HEK293 (cell line): ENCODE data around the gene CRP.

Experiments
- SP3 ChIP-seq: fragments of 450-650 bp; formaldehyde crosslinking; IDR thresholded peaks from 2 replicates; pipeline ENCODE4 v1.5.1; 2016; ENCODE audit warnings: missing biosample characterization, missing genetic modification characterization
- TCF7L2 ChIP-seq: IDR thresholded peaks from 2 replicates; pipeline ENCODE4 v1.6.1; 2011; ENCODE audit warnings: low read depth, mild to moderate bottlenecking, inconsistent platforms, low read length, moderate library complexity, borderline replicate concordance
- ZNF302 ChIP-seq: fragments of 450-650 bp; formaldehyde crosslinking; IDR thresholded peaks from 2 replicates; pipeline ENCODE4 v1.5.1; 2016; ENCODE audit warnings: missing biosample characterization, missing genetic modification characterization, low read depth
- ZNF416 ChIP-seq: fragments of 450-650 bp; formaldehyde crosslinking; IDR thresholded peaks from 2 replicates; pipeline ENCODE4 v1.5.1; 2016; ENCODE audit warnings: missing biosample characterization, missing genetic modification characterization
- ZNF624 ChIP-seq: fragments of 450-650 bp; formaldehyde crosslinking; IDR thresholded peaks from 2 replicates; pipeline ENCODE4 v1.5.1; 2017; ENCODE audit warnings: missing biosample characterization, missing genetic modification characterization
- ZNF629 ChIP-seq: fragments of 450-650 bp; formaldehyde crosslinking; IDR thresholded peaks from 2 replicates; pipeline ENCODE4 v1.5.1; 2017; ENCODE audit warnings: missing biosample characterization, missing genetic modification characterization
- ZNF777 ChIP-seq: fragments of 450-650 bp; formaldehyde crosslinking; IDR thresholded peaks from 2 replicates; pipeline ENCODE4 v1.5.1; 2017; ENCODE audit warnings: missing biosample characterization, missing genetic modification characterization, borderline replicate concordance
- TF ChIP-seq, protein P1 (sequence below): fragments of 450-650 bp; formaldehyde crosslinking; IDR thresholded peaks from 2 replicates; pipeline ENCODE4 v1.5.1; 2016; ENCODE audit warnings: missing biosample characterization, missing genetic modification characterization
- TF ChIP-seq, protein P2 (sequence below): fragments of 450-650 bp; formaldehyde crosslinking; IDR thresholded peaks from 2 replicates; pipeline ENCODE4 v1.5.1; 2016; ENCODE audit warnings: missing biosample characterization, missing genetic modification characterization, low read depth

DNA sequence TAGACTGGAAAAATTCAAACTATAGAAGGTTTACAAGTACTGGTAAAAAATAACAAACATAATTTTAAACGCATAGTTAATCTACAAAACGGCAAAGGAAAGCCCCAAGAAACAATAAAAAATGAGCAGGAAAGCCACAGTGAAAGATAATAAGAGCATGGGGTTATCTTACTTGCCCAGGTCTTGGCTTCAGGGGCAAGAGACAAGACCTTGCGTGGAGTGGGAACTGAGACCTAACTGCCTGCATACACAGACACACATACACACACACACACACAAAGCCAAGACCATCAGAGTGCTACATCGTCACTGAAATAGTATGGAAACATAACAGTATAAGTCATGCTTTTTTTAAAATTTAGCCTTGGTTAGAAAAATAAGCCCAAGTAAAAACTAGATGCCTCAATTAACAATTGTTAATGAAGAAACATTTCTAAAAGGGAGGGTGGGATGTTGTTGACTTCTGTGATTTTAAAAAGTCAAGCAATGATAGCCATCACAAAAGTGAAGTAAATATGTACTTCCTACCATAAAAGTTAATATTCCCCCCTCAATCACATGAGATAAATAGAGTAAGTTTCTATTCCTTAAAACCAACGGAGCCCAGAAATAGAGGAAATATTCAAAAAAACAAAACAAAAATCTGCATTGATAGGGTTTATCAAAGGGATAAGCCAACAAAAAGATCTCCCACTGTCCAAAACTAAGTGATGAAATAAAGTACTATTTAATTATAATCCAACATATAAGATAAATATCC lies 29.4 kb upstream of the CRP start:
- TF ChIP-seq ZNF416 (tag by site-specific recombination) (no peak), ZNF302 (tag by site-specific recombination) (no peak), SP3 (tag by site-specific recombination) (no peak), ZNF624 (no peak), TCF7L2 (no peak), ZNF629 (tag by site-specific recombination) (no peak), ZNF777 (no peak)
- TF ChIP-seq, protein P1, sequence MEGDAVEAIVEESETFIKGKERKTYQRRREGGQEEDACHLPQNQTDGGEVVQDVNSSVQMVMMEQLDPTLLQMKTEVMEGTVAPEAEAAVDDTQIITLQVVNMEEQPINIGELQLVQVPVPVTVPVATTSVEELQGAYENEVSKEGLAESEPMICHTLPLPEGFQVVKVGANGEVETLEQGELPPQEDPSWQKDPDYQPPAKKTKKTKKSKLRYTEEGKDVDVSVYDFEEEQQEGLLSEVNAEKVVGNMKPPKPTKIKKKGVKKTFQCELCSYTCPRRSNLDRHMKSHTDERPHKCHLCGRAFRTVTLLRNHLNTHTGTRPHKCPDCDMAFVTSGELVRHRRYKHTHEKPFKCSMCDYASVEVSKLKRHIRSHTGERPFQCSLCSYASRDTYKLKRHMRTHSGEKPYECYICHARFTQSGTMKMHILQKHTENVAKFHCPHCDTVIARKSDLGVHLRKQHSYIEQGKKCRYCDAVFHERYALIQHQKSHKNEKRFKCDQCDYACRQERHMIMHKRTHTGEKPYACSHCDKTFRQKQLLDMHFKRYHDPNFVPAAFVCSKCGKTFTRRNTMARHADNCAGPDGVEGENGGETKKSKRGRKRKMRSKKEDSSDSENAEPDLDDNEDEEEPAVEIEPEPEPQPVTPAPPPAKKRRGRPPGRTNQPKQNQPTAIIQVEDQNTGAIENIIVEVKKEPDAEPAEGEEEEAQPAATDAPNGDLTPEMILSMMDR (tag by site-specific recombination): no peak
- TF ChIP-seq, protein P2, sequence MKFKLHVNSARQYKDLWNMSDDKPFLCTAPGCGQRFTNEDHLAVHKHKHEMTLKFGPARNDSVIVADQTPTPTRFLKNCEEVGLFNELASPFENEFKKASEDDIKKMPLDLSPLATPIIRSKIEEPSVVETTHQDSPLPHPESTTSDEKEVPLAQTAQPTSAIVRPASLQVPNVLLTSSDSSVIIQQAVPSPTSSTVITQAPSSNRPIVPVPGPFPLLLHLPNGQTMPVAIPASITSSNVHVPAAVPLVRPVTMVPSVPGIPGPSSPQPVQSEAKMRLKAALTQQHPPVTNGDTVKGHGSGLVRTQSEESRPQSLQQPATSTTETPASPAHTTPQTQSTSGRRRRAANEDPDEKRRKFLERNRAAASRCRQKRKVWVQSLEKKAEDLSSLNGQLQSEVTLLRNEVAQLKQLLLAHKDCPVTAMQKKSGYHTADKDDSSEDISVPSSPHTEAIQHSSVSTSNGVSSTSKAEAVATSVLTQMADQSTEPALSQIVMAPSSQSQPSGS (tag by site-specific recombination): no peak
